OCI-LY1 (cell line): ENCODE measurements around the gene KRTAP10-2.

Source experiments
- H2AFZ ChIP-seq: fragments of 200-600 bp; sonication (generic), shearing (Covaris generic); 2 replicates; pipeline ENCODE4 v1.6.0; 2014; ENCODE audit warnings: antibody characterized with exemption, mild to moderate bottlenecking, low read length
- H3F3A ChIP-seq: fragments of 200-600 bp; sonication (generic), shearing (Covaris generic); 2 replicates; pipeline ENCODE4 v1.6.0; 2014; ENCODE audit warnings: mild to moderate bottlenecking, antibody characterized with exemption, low read length, moderate library complexity; ENCODE audit not compliant: insufficient read depth
- H3K27ac ChIP-seq: fragments of 200-600 bp; sonication (generic); 2 replicates; pipeline ENCODE4 v1.5.1; 2014; ENCODE audit warnings: low read length, mixed run types, mild to moderate bottlenecking, low read depth; ENCODE audit not compliant: poor library complexity, severe bottlenecking
- H3K27me3 ChIP-seq: fragments of 200-600 bp; sonication (generic); 2 replicates; pipeline ENCODE4 v1.6.0; 2014; ENCODE audit warnings: antibody characterized with exemption, mild to moderate bottlenecking, low read length, moderate library complexity; ENCODE audit not compliant: insufficient read depth
- H3K36me3 ChIP-seq: fragments of 200-600 bp; sonication (generic); 2 replicates; pipeline ENCODE4 v1.6.1; 2014; ENCODE audit warnings: mild to moderate bottlenecking, antibody characterized with exemption, low read length, moderate library complexity, mixed read lengths; ENCODE audit not compliant: insufficient read depth
- H3K4me1 ChIP-seq: fragments of 200-600 bp; sonication (generic); 2 replicates; pipeline ENCODE4 v1.5.1; 2014; ENCODE audit warnings: mild to moderate bottlenecking, low read length, moderate library complexity; ENCODE audit not compliant: insufficient read depth, severe bottlenecking
- H3K4me2 ChIP-seq: fragments of 200-600 bp; sonication (generic), shearing (Covaris generic); 2 replicates; pipeline ENCODE4 v1.6.1; 2014; ENCODE audit warnings: low read length
- H3K4me3 ChIP-seq: fragments of 200-600 bp; sonication (generic); 2 replicates; pipeline ENCODE4 v1.5.1; 2014; ENCODE audit warnings: low read length, low read depth, mild to moderate bottlenecking, mixed read lengths; ENCODE audit not compliant: poor library complexity, severe bottlenecking
- H3K79me2 ChIP-seq: fragments of 200-600 bp; shearing (Covaris generic); 2 replicates; pipeline ENCODE4 v1.6.1; 2016; ENCODE audit warnings: mixed run types, low read length, mixed read lengths; ENCODE audit not compliant: insufficient read depth
- H3K9ac ChIP-seq: fragments of 200-600 bp; sonication (generic), shearing (Covaris generic); 2 replicates; pipeline ENCODE4 v1.6.1; 2014; ENCODE audit warnings: mild to moderate bottlenecking, low read length, mixed read lengths
- H3K9me2 ChIP-seq: fragments of 200-600 bp; sonication (generic), shearing (Covaris generic); 2 replicates; pipeline ENCODE4 v1.6.1; 2014; ENCODE audit warnings: low read depth, mild to moderate bottlenecking, low read length, mixed read lengths
- H3K9me3 ChIP-seq: fragments of 200-600 bp; shearing (Covaris generic); 2 replicates; pipeline ENCODE4 v1.6.1; 2014; ENCODE audit warnings: low read length, mixed read lengths
- H4K20me1 ChIP-seq: fragments of 200-600 bp; sonication (generic), shearing (Covaris generic); 2 replicates; pipeline ENCODE4 v1.6.0; 2016; ENCODE audit warnings: mild to moderate bottlenecking, low read length; ENCODE audit not compliant: insufficient read depth
- CTCF ChIP-seq: fragments of 200-600 bp; sonication (generic), shearing (Covaris generic); IDR thresholded peaks from 2 replicates; pipeline ENCODE4 v1.5.1; 2017; ENCODE audit warnings: mild to moderate bottlenecking, antibody characterized with exemption, low read length, moderate library complexity, mixed read lengths
- EZH2 ChIP-seq: fragments of 200-600 bp; sonication (generic), shearing (Covaris generic); IDR thresholded peaks from 2 replicates; pipeline ENCODE4 v1.8.0; 2017; ENCODE audit warnings: borderline replicate concordance, mixed run types, mild to moderate bottlenecking, antibody characterized with exemption, low read length, moderate library complexity, mixed read lengths

The KRTAP10-2 gene

GRCh38 chr21:44572959-44573583, 21.8 kb upstream of the KRTAP10-2 start:
- Histone ChIP-seq H3K36me3 (no peaks in the 10 kb centered on the region; the same call in 1 of the 2 replicates), H3K9ac (no peak overlapping the region), H4K20me1 (no peaks in the 10 kb centered on the region), H3K9me2 (no peaks in the 10 kb centered on the region), H3K4me3 (no peak overlapping the region), H3K27ac (no peak overlapping the region), H3K79me2 (no peaks in the 10 kb centered on the region), H3K4me1 (no peaks in the 10 kb centered on the region), H3K4me2 (no peak overlapping the region), H3K9me3 (peaks cover 4% of the 10 kb centered on the region; the same call in 1 of the 2 replicates), H2AFZ (no peak overlapping the region), H3K27me3 (peaks cover 8% of the 10 kb centered on the region; the same call in 1 of the 2 replicates), H3F3A (no peaks in the 10 kb centered on the region)
- no peak for TF ChIP-seq EZH2
- TF ChIP-seq CTCF: no peak

GRCh38 chr21:44571844-44572782, 20.8 kb upstream of the KRTAP10-2 start:
- H3K4me2 ChIP-seq: no peak overlapping the region
- TF ChIP-seq EZH2 (no peak), CTCF (no peak)
- peaks cover 8% of the 10 kb centered on the region; the same call in 1 of the 2 replicates for H3K27me3 ChIP-seq
- H3K4me3 ChIP-seq: no peak overlapping the region
- H3K9ac ChIP-seq: no peak overlapping the region
- H3K27ac ChIP-seq: no peak overlapping the region
- no peaks in the 10 kb centered on the region for H3K4me1 ChIP-seq
- no peaks in the 10 kb centered on the region for H3F3A ChIP-seq
- H4K20me1 ChIP-seq: no peaks in the 10 kb centered on the region
- H3K9me3 ChIP-seq: peaks cover under 1% of the 10 kb centered on the region; the same call in 1 of the 2 replicates
- no peak overlapping the region for H2AFZ ChIP-seq
- H3K9me2 ChIP-seq: no peaks in the 10 kb centered on the region
- H3K79me2 ChIP-seq: no peaks in the 10 kb centered on the region
- H3K36me3 ChIP-seq: no peaks in the 10 kb centered on the region; the same call in 1 of the 2 replicates

GRCh38 chr21:44571296-44571695, 20.0 kb upstream of the KRTAP10-2 start:
- Histone ChIP-seq H3K4me3 (no peak overlapping the region), H3K4me1 (no peaks in the 10 kb centered on the region), H4K20me1 (no peaks in the 10 kb centered on the region), H3F3A (no peaks in the 10 kb centered on the region), H3K9me2 (no peaks in the 10 kb centered on the region), H2AFZ (no peak overlapping the region), H3K27ac (no peak overlapping the region), H3K79me2 (no peaks in the 10 kb centered on the region), H3K27me3 (peaks cover 8% of the 10 kb centered on the region; the same call in 1 of the 2 replicates), H3K4me2 (no peak overlapping the region), H3K9me3 (no peaks in the 10 kb centered on the region), H3K9ac (no peak overlapping the region), H3K36me3 (no peaks in the 10 kb centered on the region)
- TF ChIP-seq CTCF (no peak), EZH2 (no peak)
